ENCODE results near the gene GBP4. TPM values are rescaled to one million over a fixed set of nuclear protein-coding genes. Genes with fewer than 3 reads are reported as not detected.

The GBP4 gene
- total RNA-seq, 1 experiment from 2014 or later: 0.07 TPM

GRCh38 chr1:89166705-89167104 is 32.0 kb downstream of the GBP4 start:
- ChIA-PET POLR2A (ENCODE audit: unreplicated experiment) (interaction anchor here (0.6 kb wide), 1 partner anchor 102 kb away, joined by 3 read pairs; the partner anchor contains the start of gene GBP1), CTCF (no interaction called here)
- Histone ChIP-seq H3K9ac (ENCODE audit: low read length) (no peak overlapping the region), H3F3A (ENCODE audit: low read length, unreplicated experiment) (no peaks in the 10 kb centered on the region), H4K20me1 (ENCODE audit: low read length) (no peaks in the 10 kb centered on the region), H3K27ac (ENCODE audit: low read length) (peak overlapping the region; percentile 17; the same call in 1 of the 2 replicates), H3K4me3 (ENCODE audit: low read length) (no peak overlapping the region), H2AFZ (ENCODE audit: low read length) (no peak overlapping the region), H3K9me2 (replicated peaks; ENCODE audit: low read length) (no peaks in the 10 kb centered on the region), H3K4me1 (ENCODE audit: insufficient read depth, low read length) (no peaks in the 10 kb centered on the region), H3K36me3 (ENCODE audit: low read depth, low read length) (no peaks in the 10 kb centered on the region), H3K4me2 (ENCODE audit: low read length) (no peak overlapping the region), H3K79me2 (ENCODE audit: low read length) (no peaks in the 10 kb centered on the region), H3K27me3 (ENCODE audit: low read length) (no peaks in the 10 kb centered on the region), H3K9me3 (ENCODE audit: low read length) (no peaks in the 10 kb centered on the region)
- intact Hi-C loops (cut with micrococcal nuclease): no loop called here
- no TSS peak for BruUV-seq (replicated peaks)
- peak; percentile 14 for DNase-seq
- peak; percentile 96 for ATAC-seq
- no peak for TF ChIP-seq EZH2phosphoT487 (IDR thresholded peaks at IDR 0.05; ENCODE audit: borderline replicate concordance, low read length)

GRCh38 chr1:89165811-89166210 is 32.9 kb downstream of the GBP4 start:
- Histone ChIP-seq H3K9ac (ENCODE audit: low read length) (no peak overlapping the region), H3K27me3 (ENCODE audit: low read length) (no peaks in the 10 kb centered on the region), H3K4me2 (ENCODE audit: low read length) (no peak overlapping the region), H2AFZ (ENCODE audit: low read length) (no peak overlapping the region), H3F3A (ENCODE audit: low read length, unreplicated experiment) (no peaks in the 10 kb centered on the region), H3K27ac (ENCODE audit: low read length) (no peak overlapping the region), H3K9me2 (replicated peaks; ENCODE audit: low read length) (no peaks in the 10 kb centered on the region), H3K4me1 (ENCODE audit: insufficient read depth, low read length) (no peaks in the 10 kb centered on the region), H3K36me3 (ENCODE audit: low read depth, low read length) (no peaks in the 10 kb centered on the region), H4K20me1 (ENCODE audit: low read length) (no peaks in the 10 kb centered on the region), H3K79me2 (ENCODE audit: low read length) (no peaks in the 10 kb centered on the region), H3K4me3 (ENCODE audit: low read length) (no peak overlapping the region), H3K9me3 (ENCODE audit: low read length) (no peaks in the 10 kb centered on the region)
- ATAC-seq: no peak
- no TSS peak for BruUV-seq (replicated peaks)
- no peak for DNase-seq
- TF ChIP-seq EZH2phosphoT487 (IDR thresholded peaks at IDR 0.05; ENCODE audit: borderline replicate concordance, low read length): no peak
- POLR2A ChIA-PET (ENCODE audit: unreplicated experiment): no interaction called here
- CTCF ChIA-PET: no interaction called here
- intact Hi-C loops (cut with micrococcal nuclease): no loop called here

GRCh38 chr1:89151047-89151446 is 47.7 kb downstream of the GBP4 start:
- H3K4me2 ChIP-seq (ENCODE audit: low read length): no peak overlapping the region
- no peak for DNase-seq
- no peaks in the 10 kb centered on the region for H4K20me1 ChIP-seq (ENCODE audit: low read length)
- no peaks in the 10 kb centered on the region for H3K27me3 ChIP-seq (ENCODE audit: low read length)
- no peaks in the 10 kb centered on the region for H3F3A ChIP-seq (ENCODE audit: low read length, unreplicated experiment)
- no peaks in the 10 kb centered on the region for H3K79me2 ChIP-seq (ENCODE audit: low read length)
- no TSS peak for BruUV-seq (replicated peaks)
- H3K36me3 ChIP-seq (ENCODE audit: low read depth, low read length): no peaks in the 10 kb centered on the region
- TF ChIP-seq EZH2phosphoT487 (IDR thresholded peaks at IDR 0.05; ENCODE audit: borderline replicate concordance, low read length) (no peak), EZH2 (IDR thresholded peaks at IDR 0.05; ENCODE audit: low read length, unreplicated experiment) (no peak), CTCF (conservative IDR thresholded peaks at IDR 0.05; ENCODE audit: low read depth, low read length) (no peak)
- no peaks in the 10 kb centered on the region for H3K9me2 ChIP-seq (replicated peaks; ENCODE audit: low read length)
- H3K27ac ChIP-seq (ENCODE audit: low read length): no peak overlapping the region
- no peak overlapping the region for H3K4me3 ChIP-seq (ENCODE audit: low read length)
- intact Hi-C loops (cut with micrococcal nuclease): no loop called here
- POLR2A ChIA-PET (ENCODE audit: unreplicated experiment): no interaction called here
- H3K9ac ChIP-seq (ENCODE audit: low read length): no peak overlapping the region
- H3K9me3 ChIP-seq (ENCODE audit: low read length): no peaks in the 10 kb centered on the region
- CTCF ChIA-PET: no interaction called here
- H3K4me1 ChIP-seq (ENCODE audit: insufficient read depth, low read length): no peaks in the 10 kb centered on the region
- H2AFZ ChIP-seq (ENCODE audit: low read length): no peak overlapping the region
- ATAC-seq: no peak

GRCh38 chr1:89149976-89150375 is 48.8 kb downstream of the GBP4 start:
- H4K20me1 ChIP-seq (ENCODE audit: low read length): no peaks in the 10 kb centered on the region
- ChIA-PET POLR2A (ENCODE audit: unreplicated experiment) (no interaction called here), CTCF (no interaction called here)
- no TSS peak for BruUV-seq (replicated peaks)
- no peaks in the 10 kb centered on the region for H3K79me2 ChIP-seq (ENCODE audit: low read length)
- H3K4me1 ChIP-seq (ENCODE audit: insufficient read depth, low read length): no peaks in the 10 kb centered on the region
- no peak overlapping the region for H3K4me2 ChIP-seq (ENCODE audit: low read length)
- DNase-seq (no peak), ATAC-seq (no peak)
- intact Hi-C loops (cut with micrococcal nuclease): loop anchor here (2.0 kb wide), 1 partner anchor 151 kb away; no protein-coding TSS in a partner anchor
- no peaks in the 10 kb centered on the region for H3K9me2 ChIP-seq (replicated peaks; ENCODE audit: low read length)
- H3K9ac ChIP-seq (ENCODE audit: low read length): no peak overlapping the region
- H3K27ac ChIP-seq (ENCODE audit: low read length): no peak overlapping the region
- no peaks in the 10 kb centered on the region for H3K36me3 ChIP-seq (ENCODE audit: low read depth, low read length)
- TF ChIP-seq EZH2 (IDR thresholded peaks at IDR 0.05; ENCODE audit: low read length, unreplicated experiment): no peak
- no peak for TF ChIP-seq EZH2phosphoT487 (IDR thresholded peaks at IDR 0.05; ENCODE audit: borderline replicate concordance, low read length)
- no peak for TF ChIP-seq CTCF (conservative IDR thresholded peaks at IDR 0.05; ENCODE audit: low read depth, low read length)
- no peak overlapping the region for H3K4me3 ChIP-seq (ENCODE audit: low read length)
- H2AFZ ChIP-seq (ENCODE audit: low read length): no peak overlapping the region
- no peaks in the 10 kb centered on the region for H3K9me3 ChIP-seq (ENCODE audit: low read length)
- no peaks in the 10 kb centered on the region for H3F3A ChIP-seq (ENCODE audit: low read length, unreplicated experiment)
- H3K27me3 ChIP-seq (ENCODE audit: low read length): no peaks in the 10 kb centered on the region

All from PC-3 (cell line).